Neural cell (in vitro differentiated cells): ENCODE results near the gene YKT6.

Experiments used
- EP300 ChIP-seq: fragments of 450-650 bp; conservative IDR thresholded peaks from 2 replicates; pipeline ENCODE4 v1.6.1; 2014; ENCODE audit warnings: antibody characterized with exemption, mild to moderate bottlenecking, moderate library complexity; ENCODE audit not compliant: poor library complexity, severe bottlenecking
- EZH2 ChIP-seq: fragments of 200-600, 300-800 bp; shearing (Covaris generic), sonication (generic); IDR thresholded peaks from 2 replicates; pipeline ENCODE4 v1.6.1; 2014; ENCODE audit warnings: antibody characterized with exemption, low read length, borderline replicate concordance, mild to moderate bottlenecking; ENCODE audit not compliant: insufficient read depth, poor library complexity, severe bottlenecking
- MXI1 ChIP-seq: fragments of 450-650 bp; conservative IDR thresholded peaks from 2 replicates; pipeline ENCODE4 v1.6.1; 2014; ENCODE audit warnings: antibody characterized with exemption, mild to moderate bottlenecking; ENCODE audit not compliant: poor library complexity, severe bottlenecking
- POLR2AphosphoS5 ChIP-seq: IDR thresholded peaks from 2 replicates; pipeline ENCODE4 v1.6.1; 2012
- RAD21 ChIP-seq: fragments of 450-650 bp; conservative IDR thresholded peaks from 2 replicates; pipeline ENCODE4 v1.6.1; 2014; ENCODE audit warnings: antibody characterized with exemption, mild to moderate bottlenecking, moderate library complexity
- TAF1 ChIP-seq: IDR thresholded peaks from 2 replicates; pipeline ENCODE4 v1.6.1; 2012; ENCODE audit warnings: low read depth
- TF ChIP-seq, protein P1 (sequence below): fragments of 450-650 bp; IDR thresholded peaks from 2 replicates; pipeline ENCODE4 v1.5.1; 2014; ENCODE audit warnings: antibody characterized with exemption, mild to moderate bottlenecking, moderate library complexity; ENCODE audit not compliant: poor library complexity, severe bottlenecking
- TF ChIP-seq, protein P2 (sequence below): IDR thresholded peaks from 2 replicates; pipeline ENCODE4 v1.6.1; 2012; ENCODE audit warnings: borderline replicate concordance

DNA sequence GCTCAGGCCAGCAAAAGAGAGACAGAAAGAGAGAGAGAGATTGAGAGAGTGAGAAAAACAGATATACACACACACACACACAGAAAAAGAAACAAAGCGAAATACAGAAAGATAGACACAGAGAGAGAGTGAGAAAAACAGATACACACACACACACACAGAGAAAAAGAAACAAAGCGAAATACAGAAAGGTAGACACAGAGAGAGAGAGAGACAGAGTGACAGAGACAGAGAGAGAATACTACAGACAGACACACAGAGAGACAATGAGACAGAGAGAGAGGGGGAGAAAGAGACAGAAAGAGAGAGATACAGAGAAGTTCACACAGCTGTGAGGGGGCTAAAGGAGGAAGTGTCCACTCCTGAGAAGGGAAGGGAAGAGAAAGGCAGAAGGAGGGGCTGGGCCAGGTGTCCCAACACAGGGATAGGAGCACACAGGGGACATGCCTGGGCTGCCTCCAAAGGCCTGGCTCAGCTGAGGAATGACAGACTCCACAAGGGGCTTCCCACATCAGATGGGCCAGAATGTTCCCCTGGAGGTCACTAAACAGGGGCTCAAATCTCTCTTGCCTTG lies 15.8 kb upstream of the YKT6 start:
- TF ChIP-seq, protein P1, sequence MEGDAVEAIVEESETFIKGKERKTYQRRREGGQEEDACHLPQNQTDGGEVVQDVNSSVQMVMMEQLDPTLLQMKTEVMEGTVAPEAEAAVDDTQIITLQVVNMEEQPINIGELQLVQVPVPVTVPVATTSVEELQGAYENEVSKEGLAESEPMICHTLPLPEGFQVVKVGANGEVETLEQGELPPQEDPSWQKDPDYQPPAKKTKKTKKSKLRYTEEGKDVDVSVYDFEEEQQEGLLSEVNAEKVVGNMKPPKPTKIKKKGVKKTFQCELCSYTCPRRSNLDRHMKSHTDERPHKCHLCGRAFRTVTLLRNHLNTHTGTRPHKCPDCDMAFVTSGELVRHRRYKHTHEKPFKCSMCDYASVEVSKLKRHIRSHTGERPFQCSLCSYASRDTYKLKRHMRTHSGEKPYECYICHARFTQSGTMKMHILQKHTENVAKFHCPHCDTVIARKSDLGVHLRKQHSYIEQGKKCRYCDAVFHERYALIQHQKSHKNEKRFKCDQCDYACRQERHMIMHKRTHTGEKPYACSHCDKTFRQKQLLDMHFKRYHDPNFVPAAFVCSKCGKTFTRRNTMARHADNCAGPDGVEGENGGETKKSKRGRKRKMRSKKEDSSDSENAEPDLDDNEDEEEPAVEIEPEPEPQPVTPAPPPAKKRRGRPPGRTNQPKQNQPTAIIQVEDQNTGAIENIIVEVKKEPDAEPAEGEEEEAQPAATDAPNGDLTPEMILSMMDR = no peak
- no peak for TF ChIP-seq MXI1
- no peak for TF ChIP-seq EZH2
- TF ChIP-seq EP300 = no peak
- no peak for TF ChIP-seq POLR2AphosphoS5
- TF ChIP-seq, protein P2, sequence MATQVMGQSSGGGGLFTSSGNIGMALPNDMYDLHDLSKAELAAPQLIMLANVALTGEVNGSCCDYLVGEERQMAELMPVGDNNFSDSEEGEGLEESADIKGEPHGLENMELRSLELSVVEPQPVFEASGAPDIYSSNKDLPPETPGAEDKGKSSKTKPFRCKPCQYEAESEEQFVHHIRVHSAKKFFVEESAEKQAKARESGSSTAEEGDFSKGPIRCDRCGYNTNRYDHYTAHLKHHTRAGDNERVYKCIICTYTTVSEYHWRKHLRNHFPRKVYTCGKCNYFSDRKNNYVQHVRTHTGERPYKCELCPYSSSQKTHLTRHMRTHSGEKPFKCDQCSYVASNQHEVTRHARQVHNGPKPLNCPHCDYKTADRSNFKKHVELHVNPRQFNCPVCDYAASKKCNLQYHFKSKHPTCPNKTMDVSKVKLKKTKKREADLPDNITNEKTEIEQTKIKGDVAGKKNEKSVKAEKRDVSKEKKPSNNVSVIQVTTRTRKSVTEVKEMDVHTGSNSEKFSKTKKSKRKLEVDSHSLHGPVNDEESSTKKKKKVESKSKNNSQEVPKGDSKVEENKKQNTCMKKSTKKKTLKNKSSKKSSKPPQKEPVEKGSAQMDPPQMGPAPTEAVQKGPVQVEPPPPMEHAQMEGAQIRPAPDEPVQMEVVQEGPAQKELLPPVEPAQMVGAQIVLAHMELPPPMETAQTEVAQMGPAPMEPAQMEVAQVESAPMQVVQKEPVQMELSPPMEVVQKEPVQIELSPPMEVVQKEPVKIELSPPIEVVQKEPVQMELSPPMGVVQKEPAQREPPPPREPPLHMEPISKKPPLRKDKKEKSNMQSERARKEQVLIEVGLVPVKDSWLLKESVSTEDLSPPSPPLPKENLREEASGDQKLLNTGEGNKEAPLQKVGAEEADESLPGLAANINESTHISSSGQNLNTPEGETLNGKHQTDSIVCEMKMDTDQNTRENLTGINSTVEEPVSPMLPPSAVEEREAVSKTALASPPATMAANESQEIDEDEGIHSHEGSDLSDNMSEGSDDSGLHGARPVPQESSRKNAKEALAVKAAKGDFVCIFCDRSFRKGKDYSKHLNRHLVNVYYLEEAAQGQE = no peak
- TF ChIP-seq RAD21 = no peak
- TF ChIP-seq TAF1 = no peak
